Heart left ventricle (tissue), 13 donors: ENCODE measurements around the gene DNAJC24.

ENCODE experiments used
- CTCF ChIP-seq, 12 donors: fragments of 200-600 bp; sonication (generic) in 4 of 12; IDR thresholded peaks; one replicate each; pipeline versions ENCODE4 v1.5.0 to v1.8.0; 2018 to 2022; ENCODE audit warnings: antibody characterized with exemption in 12 of 12, mild to moderate bottlenecking in 5 of 12
- POLR2A ChIP-seq, 2 donors: fragments of 450-650 bp; IDR thresholded peaks; one replicate each; pipeline ENCODE4 v1.6.1; 2017; ENCODE audit warnings: antibody characterized with exemption in 2 of 2, mild to moderate bottlenecking in 2 of 2, moderate library complexity in 2 of 2
- donor health status: ischemic (EF 13 %, LVEDD 7.1; RV severe dilation, severe dysfunction).
- donor health status: DM: no; HTN: yes; CAD: no.
- donor health status: DM: no; HTN: no; CAD: no.
- donor health status: ischemic (EF 25% LVEDD 6.9; RV normal size, moderate dysfunction).
- donor health status: ischemic (EF 25% LVEDD 5.7; RV mildly dilated, moderate dysfunction).
- donor health status: ischemic (EF 35%, LVEDD 5.7; RV mildly dilated, moderate dysfunction).
- donor health status: nonischemic (EF 11% LVEDD 7.7; RV severe dilation, severe dysfunction).
- donor health status: DM: yes; HTN: yes; CAD: no.
- donor health status: PGD.
- donor health status: ischemic (EF 29% LVEDD 5.4; RV normal size, mild dysfunction).
- donor health status: nonischemic (EF 23%, LVEDD 6.1; RV moderate dilation, normal function).

GRCh38 chr11:31421820-31422219, 52.2 kb downstream of the DNAJC24 start:
- TF ChIP-seq CTCF (IDR thresholded peaks at IDR 0.05) (no peak), POLR2A (IDR thresholded peaks at IDR 0.05) (no peak)
